Neural progenitor cell (in vitro differentiated cells): Measurements from ENCODE around the gene CD96.

Experiments
- EZH2 ChIP-seq: fragments of 200-600 bp; sonication (generic); IDR thresholded peaks from 2 replicates; pipeline ENCODE4 v1.6.1; 2017; ENCODE audit warnings: antibody characterized with exemption, mild to moderate bottlenecking, moderate library complexity
- TF ChIP-seq, protein P1 (sequence below): fragments of 200-600 bp; sonication (generic); IDR thresholded peaks from 2 replicates; pipeline ENCODE4 v1.5.1; 2017; ENCODE audit warnings: antibody characterized with exemption, mild to moderate bottlenecking

DNA sequence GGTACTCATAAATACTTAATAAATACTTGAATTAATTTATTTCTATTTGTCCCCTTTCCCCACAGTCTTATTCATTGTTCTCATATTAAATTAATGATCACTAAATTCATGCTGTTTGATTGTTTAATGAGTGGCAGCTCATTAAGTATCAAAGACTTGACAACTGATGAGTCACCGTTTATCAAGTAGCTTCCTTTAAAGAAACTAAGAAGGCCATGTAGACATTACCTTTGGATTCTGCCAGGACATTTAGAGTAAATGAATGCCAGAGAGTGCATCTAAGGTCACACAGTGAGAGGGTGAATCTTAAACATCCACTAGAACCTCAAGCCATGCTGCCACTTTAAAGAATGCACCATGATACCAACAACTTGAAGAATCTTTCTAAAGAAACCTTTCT, 29.3 kb downstream of the CD96 start:
- TF ChIP-seq, protein P1, sequence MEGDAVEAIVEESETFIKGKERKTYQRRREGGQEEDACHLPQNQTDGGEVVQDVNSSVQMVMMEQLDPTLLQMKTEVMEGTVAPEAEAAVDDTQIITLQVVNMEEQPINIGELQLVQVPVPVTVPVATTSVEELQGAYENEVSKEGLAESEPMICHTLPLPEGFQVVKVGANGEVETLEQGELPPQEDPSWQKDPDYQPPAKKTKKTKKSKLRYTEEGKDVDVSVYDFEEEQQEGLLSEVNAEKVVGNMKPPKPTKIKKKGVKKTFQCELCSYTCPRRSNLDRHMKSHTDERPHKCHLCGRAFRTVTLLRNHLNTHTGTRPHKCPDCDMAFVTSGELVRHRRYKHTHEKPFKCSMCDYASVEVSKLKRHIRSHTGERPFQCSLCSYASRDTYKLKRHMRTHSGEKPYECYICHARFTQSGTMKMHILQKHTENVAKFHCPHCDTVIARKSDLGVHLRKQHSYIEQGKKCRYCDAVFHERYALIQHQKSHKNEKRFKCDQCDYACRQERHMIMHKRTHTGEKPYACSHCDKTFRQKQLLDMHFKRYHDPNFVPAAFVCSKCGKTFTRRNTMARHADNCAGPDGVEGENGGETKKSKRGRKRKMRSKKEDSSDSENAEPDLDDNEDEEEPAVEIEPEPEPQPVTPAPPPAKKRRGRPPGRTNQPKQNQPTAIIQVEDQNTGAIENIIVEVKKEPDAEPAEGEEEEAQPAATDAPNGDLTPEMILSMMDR = no peak
- TF ChIP-seq EZH2 = no peak
